ENCODE results near the gene CFHR1. TPM values are rescaled to one million over a fixed set of nuclear protein-coding genes. Genes with fewer than 3 reads are reported as not detected.
"Not testable (repeated sequence)": the region's sequence is repeated elsewhere in the genome, so short reads cannot be mapped to it uniquely, and the experiment has no call there.

Gene CFHR1
- under 1 TPM in 4 of 8 experiments, not detected in 4; 0.16 to 0.92 (median 0.33) TPM for total RNA-seq

DNA sequence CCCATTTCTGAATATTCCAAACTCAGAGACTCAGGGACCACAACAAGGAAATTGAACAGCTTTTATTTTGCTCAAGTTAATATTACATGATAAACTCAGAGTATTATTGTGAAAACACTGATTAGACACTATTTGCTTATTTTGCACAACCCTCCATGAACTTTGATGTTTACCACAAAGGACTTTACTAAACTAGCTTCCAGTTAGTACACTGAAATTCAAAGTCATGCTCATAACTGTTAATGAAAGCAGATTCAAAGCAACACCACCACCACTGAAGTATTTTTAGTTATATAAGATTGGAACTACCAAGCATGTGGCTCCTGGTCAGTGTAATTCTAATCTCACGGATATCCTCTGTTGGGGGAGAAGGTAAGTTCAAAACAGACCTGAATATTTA, at the start of gene CFHR1:
Gene CFHR1 (plus strand): TSS at position 201 of the 400 bp plus-strand sequence. CDS start 114 bp downstream, at position 315.
- in situ Hi-C loops (cut with MboI; ENCODE audit: low pct_unique_long_range_greater_than_20kb in 2 of 9, low sequenced_read_pairs in 9 of 9, unreplicated experiment in 9 of 9); ATAC-seq (replicated peaks in 6 of 8); H3K27ac ChIP-seq; H3K4me1 ChIP-seq (replicated peaks in 1 of 2); H3K4me3 ChIP-seq: not testable (repeated sequence)
- WGBS, 10 experiments, result no CpG with 5 or more reads among the region's 1 CpG

DNA sequence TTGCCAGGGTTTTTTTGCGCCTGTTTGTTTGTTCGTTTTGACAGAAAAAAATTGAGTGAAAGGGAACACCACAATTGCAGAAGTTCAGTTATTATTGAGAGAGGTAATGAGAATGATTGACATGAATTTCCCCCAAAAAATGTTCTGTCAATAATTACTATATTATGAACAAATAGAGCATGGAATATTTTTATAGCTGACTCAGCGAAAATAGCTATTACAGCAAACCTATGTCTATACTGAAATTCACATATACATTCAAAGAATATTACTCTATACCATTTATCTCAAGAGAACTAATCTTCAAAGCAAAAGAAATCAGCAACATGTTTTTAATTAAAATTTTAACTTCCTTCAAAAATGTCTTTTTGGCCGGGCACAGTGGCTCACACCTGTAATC, 49.7 kb upstream of the CFHR1 start:
- H3K4me1 ChIP-seq (replicated peaks in 1 of 2); in situ Hi-C loops (cut with MboI; ENCODE audit: low pct_unique_long_range_greater_than_20kb in 2 of 9, low sequenced_read_pairs in 9 of 9, unreplicated experiment in 9 of 9); ATAC-seq (replicated peaks in 6 of 8); H3K27ac ChIP-seq; H3K4me3 ChIP-seq: not testable (repeated sequence)
- 56 to 100% (median 93%) methylated on average over 1 to 4 of the region's 4 CpGs for WGBS, 10 experiments

DNA sequence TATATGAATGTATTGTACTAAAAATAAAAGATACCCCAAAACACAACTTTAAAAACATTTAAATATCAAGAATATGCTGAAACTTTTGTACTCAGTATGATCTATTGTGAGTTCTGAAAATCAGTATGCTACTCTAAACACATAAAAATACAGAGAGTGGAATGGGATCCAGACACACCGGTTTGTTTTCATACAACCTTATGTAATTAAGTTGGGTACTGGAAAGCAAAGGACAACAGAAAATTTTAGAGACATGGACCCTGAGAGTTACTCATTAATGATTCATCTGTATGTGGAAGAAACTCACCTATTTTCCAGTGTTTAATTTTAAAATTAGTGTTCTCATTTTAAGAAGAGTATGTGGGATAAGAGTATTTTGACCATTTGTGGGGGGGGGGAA, 45.8 kb upstream of the CFHR1 start:
- in situ Hi-C loops (cut with MboI; ENCODE audit: low pct_unique_long_range_greater_than_20kb in 2 of 9, low sequenced_read_pairs in 9 of 9, unreplicated experiment in 9 of 9), result no loop called here
- Histone ChIP-seq H3K27ac (no peak overlapping the region), H3K4me3 (no peak overlapping the region), H3K4me1 (replicated peaks in 1 of 2) (no peaks in the 10 kb centered on the region)
- ATAC-seq (replicated peaks in 6 of 8), result no peak
- WGBS, 10 experiments, result 92 to 94% methylated on average over 1 of the region's 1 CpG; no CpG with 5 or more reads in 8 of the 10 experiments

DNA sequence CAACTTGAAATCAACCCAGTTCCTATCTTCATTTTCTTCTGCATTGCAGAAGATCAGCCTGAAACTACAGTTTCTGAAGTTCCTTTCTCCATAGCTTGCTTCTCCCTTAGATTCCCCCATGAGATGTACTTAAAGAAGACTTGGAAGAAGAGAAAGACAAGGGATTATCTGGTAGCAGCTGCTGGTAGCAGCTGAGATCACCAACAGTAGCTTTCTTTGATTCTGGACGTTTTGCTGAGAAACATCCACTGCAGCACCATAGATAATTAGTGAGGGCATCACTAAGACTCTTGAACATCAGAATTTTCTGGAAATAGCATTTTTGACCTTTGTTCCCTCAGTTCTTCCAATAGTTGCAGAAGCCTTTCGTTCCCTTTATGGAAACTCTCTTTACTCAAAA, 45.4 kb upstream of the CFHR1 start:
- H3K4me1 ChIP-seq (replicated peaks in 1 of 2), result no peaks in the 10 kb centered on the region
- H3K4me3 ChIP-seq, result no peak overlapping the region
- in situ Hi-C loops (cut with MboI; ENCODE audit: low pct_unique_long_range_greater_than_20kb in 2 of 9, low sequenced_read_pairs in 9 of 9, unreplicated experiment in 9 of 9), result no loop called here
- H3K27ac ChIP-seq, result no peak overlapping the region
- 0 to 100% (median 66%) methylated on average over 1 to 2 of the region's 2 CpGs; no CpG with 5 or more reads in 2 of the 10 experiments for WGBS, 10 experiments
- ATAC-seq (replicated peaks in 6 of 8), result no peak

DNA sequence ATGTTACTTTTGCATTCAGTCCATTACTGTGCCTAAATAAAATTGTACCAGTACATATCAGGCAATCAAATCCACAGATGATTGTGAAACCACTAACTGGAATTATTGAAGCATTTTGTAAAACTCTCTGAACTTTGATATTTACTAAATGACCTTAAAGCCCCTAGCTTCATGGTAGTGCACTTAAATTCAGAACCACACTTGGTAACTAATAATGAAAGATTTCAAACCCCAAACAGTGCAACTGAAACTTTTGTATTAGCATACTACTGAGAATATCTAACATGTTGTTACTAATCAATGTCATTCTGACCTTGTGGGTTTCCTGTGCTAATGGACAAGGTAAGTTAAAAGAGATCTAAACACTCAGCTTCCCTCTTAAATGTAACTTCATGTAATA, 44.9 kb upstream of the CFHR1 start, which contains the start of gene CFHR3:
Gene CFHR3 (plus strand): TSS at position 238 of the 400 bp plus-strand sequence. CDS start 47 bp downstream, at position 285.
- in situ Hi-C loops (cut with MboI; ENCODE audit: low pct_unique_long_range_greater_than_20kb in 2 of 9, low sequenced_read_pairs in 9 of 9, unreplicated experiment in 9 of 9), result no loop called here
- H3K4me3 ChIP-seq, result no peak within 1 kb of the TSS
- H3K27ac ChIP-seq, result no peak within 1 kb of the TSS
- no peak for ATAC-seq (replicated peaks in 6 of 8)
- no peaks in the 10 kb centered on the region for H3K4me1 ChIP-seq (replicated peaks in 1 of 2)

DNA sequence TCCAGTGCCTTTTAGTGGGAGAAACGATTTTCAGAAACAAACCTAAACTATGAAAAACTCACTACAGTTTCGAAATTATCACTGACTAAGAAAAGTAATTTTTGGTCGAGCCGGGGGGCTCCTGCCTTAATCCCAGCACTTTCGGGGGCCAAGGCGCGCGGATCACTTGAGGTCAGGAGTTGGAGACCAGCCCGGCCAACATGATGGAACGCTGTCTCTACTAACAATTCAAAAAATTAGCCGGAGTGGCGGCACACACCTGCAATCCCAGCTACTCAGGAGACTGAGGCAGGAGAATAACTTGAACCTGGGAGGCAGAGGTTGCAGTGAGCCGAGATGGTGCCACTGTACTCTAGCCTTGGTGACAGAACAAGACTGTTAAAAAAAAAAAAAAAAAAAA, 41.9 kb upstream of the CFHR1 start:
- Histone ChIP-seq H3K4me3 (no peak overlapping the region), H3K4me1 (replicated peaks in 1 of 2) (no peaks in the 10 kb centered on the region), H3K27ac (no peak overlapping the region)
- ATAC-seq (replicated peaks in 6 of 8), result no peak
- WGBS, 10 experiments, result 0 to 98% (median 84%) methylated on average over 1 to 13 of the region's 13 CpGs
- in situ Hi-C loops (cut with MboI; ENCODE audit: low pct_unique_long_range_greater_than_20kb in 2 of 9, low sequenced_read_pairs in 9 of 9, unreplicated experiment in 9 of 9), result no loop called here

DNA sequence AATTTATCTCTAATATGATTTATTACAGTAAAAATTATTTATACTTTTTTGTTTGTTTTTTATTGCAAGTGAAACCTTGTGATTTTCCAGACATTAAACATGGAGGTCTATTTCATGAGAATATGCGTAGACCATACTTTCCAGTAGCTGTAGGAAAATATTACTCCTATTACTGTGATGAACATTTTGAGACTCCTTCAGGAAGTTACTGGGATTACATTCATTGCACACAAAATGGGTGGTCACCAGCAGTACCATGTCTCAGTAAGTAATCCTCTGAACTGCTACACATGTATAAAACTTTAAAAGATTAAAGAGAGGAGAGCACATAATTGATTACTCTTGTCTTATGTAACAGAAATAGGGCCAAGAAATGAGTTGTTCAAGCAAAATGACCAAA, 40.4 kb upstream of the CFHR1 start:
- in situ Hi-C loops (cut with MboI; ENCODE audit: low pct_unique_long_range_greater_than_20kb in 2 of 9, low sequenced_read_pairs in 9 of 9, unreplicated experiment in 9 of 9), result no loop called here
- no peak overlapping the region for H3K27ac ChIP-seq
- no peaks in the 10 kb centered on the region for H3K4me1 ChIP-seq (replicated peaks in 1 of 2)
- H3K4me3 ChIP-seq, result no peak overlapping the region
- ATAC-seq (replicated peaks in 6 of 8), result no peak
- WGBS, 10 experiments, result 38 to 100% (median 94%) methylated on average over 1 of the region's 1 CpG; no CpG with 5 or more reads in 2 of the 10 experiments

DNA sequence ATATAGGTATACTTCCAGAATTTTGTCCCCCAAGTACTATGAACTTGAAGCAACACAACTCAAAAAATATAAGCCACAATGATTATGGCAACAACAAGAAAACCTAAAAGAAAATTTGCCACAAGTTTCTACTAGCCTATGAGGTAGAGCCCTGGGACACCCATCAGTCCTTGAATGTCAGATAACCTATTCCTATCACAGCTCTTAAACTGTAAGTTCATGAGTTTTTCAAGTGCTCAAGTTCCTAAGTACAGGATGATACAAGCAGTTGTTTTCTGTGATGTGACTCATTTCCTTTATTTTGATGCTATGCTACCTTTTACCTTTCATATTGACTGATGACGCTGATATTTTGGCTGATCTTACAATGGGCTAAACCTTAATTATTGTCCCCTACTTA, 28.3 kb upstream of the CFHR1 start:
- WGBS, 10 experiments, result no CpG with 5 or more reads among the region's 1 CpG
- H3K27ac ChIP-seq; H3K4me3 ChIP-seq; H3K4me1 ChIP-seq (replicated peaks in 1 of 2); ATAC-seq (replicated peaks in 6 of 8); in situ Hi-C loops (cut with MboI; ENCODE audit: low pct_unique_long_range_greater_than_20kb in 2 of 9, low sequenced_read_pairs in 9 of 9, unreplicated experiment in 9 of 9): not testable (repeated sequence)

DNA sequence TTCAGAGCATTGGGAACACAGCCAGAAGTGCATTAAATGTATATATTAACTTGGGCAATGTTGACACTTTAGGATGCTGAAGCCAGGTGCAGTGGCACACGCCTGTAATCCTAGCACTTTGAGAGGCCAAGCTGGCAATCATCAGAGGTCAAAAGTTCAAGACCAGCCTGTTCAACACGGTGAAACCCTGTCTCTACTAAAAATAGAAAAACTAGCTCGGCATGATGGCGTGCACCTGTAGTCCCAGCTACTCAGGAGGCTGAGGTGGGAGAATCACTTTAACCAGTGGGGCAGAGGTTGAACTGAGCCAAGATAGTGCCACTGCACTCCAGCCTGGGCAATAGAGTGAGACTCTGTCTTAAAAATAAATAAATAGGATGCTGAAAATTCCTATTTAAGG, 25.4 kb upstream of the CFHR1 start:
- H3K4me1 ChIP-seq (replicated peaks in 1 of 2); H3K4me3 ChIP-seq; ATAC-seq (replicated peaks in 6 of 8); H3K27ac ChIP-seq; in situ Hi-C loops (cut with MboI; ENCODE audit: low pct_unique_long_range_greater_than_20kb in 2 of 9, low sequenced_read_pairs in 9 of 9, unreplicated experiment in 9 of 9): not testable (repeated sequence)
- WGBS, 10 experiments, result 0 to 80% (median 21%) methylated on average over 1 to 2 of the region's 4 CpGs; no CpG with 5 or more reads in 4 of the 10 experiments

DNA sequence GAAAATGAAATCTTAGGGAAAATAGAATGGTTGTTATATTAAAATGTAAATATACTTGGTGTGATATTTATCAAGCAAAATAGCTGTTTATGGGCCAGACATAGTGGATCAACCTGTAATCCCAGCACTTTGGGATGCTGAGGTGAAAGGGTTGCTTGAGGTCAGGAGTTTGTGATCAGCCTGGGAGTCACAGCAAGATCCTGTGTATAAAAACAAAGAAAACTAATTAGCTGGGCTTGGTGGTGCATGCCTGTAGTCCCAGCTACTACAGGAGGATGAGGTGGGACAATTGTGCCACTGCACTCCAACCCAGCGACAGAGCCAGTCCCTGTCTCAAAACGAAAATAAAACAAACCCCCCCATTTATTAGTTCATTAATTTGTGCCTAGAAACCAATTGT, 21.6 kb upstream of the CFHR1 start:
- no peak overlapping the region for H3K4me3 ChIP-seq
- H3K27ac ChIP-seq, result no peak overlapping the region
- in situ Hi-C loops (cut with MboI; ENCODE audit: low pct_unique_long_range_greater_than_20kb in 2 of 9, low sequenced_read_pairs in 9 of 9, unreplicated experiment in 9 of 9), result no loop called here
- no peak for ATAC-seq (replicated peaks in 6 of 8)
- H3K4me1 ChIP-seq (replicated peaks in 1 of 2), result no peaks in the 10 kb centered on the region
- 0 to 83% (median 52%) methylated on average over 1 to 2 of the region's 2 CpGs; no CpG with 5 or more reads in 5 of the 10 experiments for WGBS, 10 experiments

DNA sequence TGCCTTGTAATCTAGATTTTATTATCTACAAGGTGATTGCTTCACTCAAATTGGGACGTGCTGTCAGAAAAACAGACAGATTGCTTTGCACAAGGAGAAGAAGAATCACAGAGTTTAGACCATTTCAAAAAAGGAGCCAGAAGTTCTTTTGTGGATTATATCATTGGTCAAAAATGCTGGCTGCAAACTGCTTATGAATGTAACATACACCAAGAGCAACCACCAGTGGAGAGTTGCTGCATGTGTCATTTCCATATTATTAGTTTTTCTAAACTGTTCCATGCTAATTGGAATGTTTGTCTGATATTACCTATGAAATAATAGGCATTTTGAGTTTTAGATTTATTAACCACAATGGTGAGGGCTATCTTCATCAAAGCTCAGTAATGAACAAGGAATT, 17.6 kb upstream of the CFHR1 start:
- ATAC-seq (replicated peaks in 6 of 8); H3K4me1 ChIP-seq (replicated peaks in 1 of 2); H3K27ac ChIP-seq; H3K4me3 ChIP-seq; in situ Hi-C loops (cut with MboI; ENCODE audit: low pct_unique_long_range_greater_than_20kb in 2 of 9, low sequenced_read_pairs in 9 of 9, unreplicated experiment in 9 of 9): not testable (repeated sequence)
- WGBS, 10 experiments, result 0 to 100% (median 67%) methylated on average over 1 of the region's 1 CpG; no CpG with 5 or more reads in 5 of the 10 experiments

DNA sequence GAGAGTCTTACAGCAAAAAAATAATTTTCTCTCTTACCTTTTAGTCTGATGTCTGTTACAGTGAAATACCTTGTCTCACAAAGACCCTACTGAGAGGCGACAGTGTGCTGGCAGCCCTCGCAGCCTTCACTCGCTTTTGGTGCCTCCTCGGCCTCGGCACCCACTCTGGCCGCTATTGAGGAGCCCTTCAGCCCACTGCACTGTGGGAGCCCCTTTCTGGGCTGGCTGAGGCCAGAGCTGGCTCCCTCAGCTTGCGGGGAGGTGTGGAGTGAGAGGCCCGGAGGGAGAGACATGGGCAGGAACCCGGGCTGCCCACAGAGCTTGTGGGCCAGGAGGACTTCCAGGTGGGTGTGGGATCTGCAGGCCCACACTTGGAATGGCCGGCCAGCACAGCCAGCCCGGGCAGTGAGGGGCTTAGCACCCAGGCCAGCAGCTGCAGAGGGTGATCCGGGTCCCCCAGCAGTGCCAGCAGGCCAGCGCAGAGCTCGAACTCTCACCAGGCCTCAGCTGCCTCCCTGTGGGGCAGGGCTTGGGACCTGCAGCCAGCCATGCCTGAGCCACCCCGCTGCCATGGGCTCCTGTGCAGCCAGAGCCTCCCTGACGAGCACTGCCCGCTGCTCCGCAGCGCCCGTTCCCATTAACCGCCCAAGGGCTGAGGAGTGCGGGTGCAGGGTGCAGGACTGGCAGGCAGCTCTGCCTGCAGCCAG, 10.8 kb upstream of the CFHR1 start:
- WGBS, 10 experiments, result 69 to 83% (median 81%) methylated on average over 1 to 5 of the region's 22 CpGs; no CpG with 5 or more reads in 6 of the 10 experiments
- H3K4me1 ChIP-seq (replicated peaks in 1 of 2), result no peaks in the 10 kb centered on the region
- in situ Hi-C loops (cut with MboI; ENCODE audit: low pct_unique_long_range_greater_than_20kb in 2 of 9, low sequenced_read_pairs in 9 of 9, unreplicated experiment in 9 of 9), result no loop called here
- no peak for ATAC-seq (replicated peaks in 6 of 8)
- H3K27ac ChIP-seq, result no peak overlapping the region
- H3K4me3 ChIP-seq, result no peak overlapping the region

DNA sequence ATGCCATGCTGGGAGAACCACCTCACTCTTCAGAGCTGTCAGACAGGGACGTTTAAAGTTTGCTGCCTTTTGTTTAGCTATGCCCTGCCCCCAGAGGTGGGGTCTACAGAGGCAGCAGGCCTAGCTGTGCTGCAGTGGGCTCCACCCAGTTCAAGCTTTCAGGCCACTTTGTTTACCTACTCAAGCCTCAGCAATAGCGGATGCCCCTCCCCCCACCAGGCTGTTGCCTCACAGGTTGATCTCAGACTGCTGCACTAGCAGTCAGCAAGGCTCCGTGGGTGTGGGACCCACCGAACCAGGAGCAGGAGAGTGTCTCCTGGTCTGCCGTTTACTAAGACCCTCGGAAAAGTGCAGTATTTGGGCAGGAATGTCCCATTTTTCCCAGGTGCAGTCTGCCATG, 2.1 kb upstream of the CFHR1 start:
- in situ Hi-C loops (cut with MboI; ENCODE audit: low pct_unique_long_range_greater_than_20kb in 2 of 9, low sequenced_read_pairs in 9 of 9, unreplicated experiment in 9 of 9); ATAC-seq (replicated peaks in 6 of 8): not testable (repeated sequence)
- WGBS, 10 experiments, result 0% methylated on average over 1 of the region's 6 CpGs; no CpG with 5 or more reads in 9 of the 10 experiments

DNA sequence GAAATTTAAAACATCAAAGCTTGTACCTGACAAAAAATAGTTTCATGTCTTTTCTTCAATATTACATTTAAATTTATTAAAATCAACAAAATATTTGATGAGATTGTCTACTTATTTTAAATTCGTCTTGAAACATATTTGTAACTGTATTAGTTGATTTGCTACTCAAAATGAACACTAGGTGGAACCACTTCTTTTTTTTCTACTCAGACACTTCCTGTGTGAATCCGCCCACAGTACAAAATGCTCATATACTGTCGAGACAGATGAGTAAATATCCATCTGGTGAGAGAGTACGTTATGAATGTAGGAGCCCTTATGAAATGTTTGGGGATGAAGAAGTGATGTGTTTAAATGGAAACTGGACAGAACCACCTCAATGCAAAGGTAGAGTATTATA, 8.3 kb downstream of the CFHR1 start:
- 10 to 63% (median 25%) methylated on average over 1 to 3 of the region's 4 CpGs; no CpG with 5 or more reads in 7 of the 10 experiments for WGBS, 10 experiments
- peak in 4 of 8 experiments; percentile 35 to 87 (median 64) for ATAC-seq (replicated peaks in 6 of 8)
- H3K4me3 ChIP-seq; H3K4me1 ChIP-seq (replicated peaks in 1 of 2); H3K27ac ChIP-seq; in situ Hi-C loops (cut with MboI; ENCODE audit: low pct_unique_long_range_greater_than_20kb in 2 of 9, low sequenced_read_pairs in 9 of 9, unreplicated experiment in 9 of 9): not testable (repeated sequence)

More for the DNA sequence above, 2.1 kb upstream of the CFHR1 start:
- H3K4me1 ChIP-seq (replicated peaks in 1 of 2); H3K4me3 ChIP-seq; H3K27ac ChIP-seq: not testable (repeated sequence)
